ENCODE data around the gene DAP3.
"Not testable (repeated sequence)": the region's sequence is repeated elsewhere in the genome, so short reads cannot be mapped to it uniquely, and the experiment has no call there.

DAP3 gene

DNA sequence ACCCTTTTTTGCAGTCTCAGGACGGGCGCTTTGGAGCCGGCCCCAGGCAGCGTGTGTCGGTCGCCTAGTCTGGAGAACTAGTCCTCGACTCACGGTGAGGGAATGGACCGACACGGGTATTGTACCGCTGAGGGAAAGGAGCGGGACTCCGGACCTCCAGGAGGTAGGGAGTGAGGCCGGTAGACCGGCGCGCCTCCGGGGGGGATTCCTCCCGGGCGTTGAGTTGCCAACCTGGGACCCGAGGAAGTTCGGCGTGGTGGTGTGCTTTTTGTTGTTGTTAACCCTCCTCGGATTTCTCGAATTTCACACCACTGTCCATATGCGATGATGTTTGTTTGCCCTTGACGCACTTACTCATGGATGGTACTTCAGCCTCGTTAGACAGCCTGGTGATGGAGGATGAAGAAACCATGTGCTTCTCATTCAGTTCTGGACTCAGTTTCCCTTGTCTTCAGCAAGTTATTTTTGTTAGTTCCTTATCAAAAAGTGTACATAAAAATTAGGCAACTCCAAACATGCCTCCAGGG is at the start of gene DAP3:
TSS of gene DAP3 (plus strand) at position 11 of the 527 bp plus-strand sequence. CDS start 20,689 bp downstream, outside the sequence.
- peak within 1 kb of the TSS; percentile 68 for H3K4me3 ChIP-seq (ENCODE audit: low read depth, low read length)
- DNase-seq (ENCODE audit: low read depth): peak; percentile 49

DNA sequence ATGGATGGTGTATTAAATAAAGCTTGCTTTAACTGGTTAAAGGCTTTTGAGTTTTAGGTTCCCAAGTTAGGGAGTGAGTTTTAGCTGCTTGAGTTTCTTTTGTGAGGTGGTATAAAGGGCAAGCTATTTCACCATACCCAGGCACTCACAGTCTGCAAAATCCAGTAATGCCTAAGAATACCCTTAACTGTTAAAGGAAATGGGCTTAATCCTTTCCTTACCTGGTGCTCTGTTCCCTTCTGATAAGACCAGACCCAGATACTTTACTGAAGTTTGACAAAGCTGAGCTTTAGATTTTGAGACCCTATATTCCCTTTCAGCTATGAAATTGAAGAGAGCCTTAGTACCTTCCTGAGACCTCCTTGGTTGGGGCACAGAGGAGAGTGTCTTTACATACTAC is 48.5 kb upstream of the DAP3 start:
- DNase-seq (ENCODE audit: low read depth): no peak
- no peak overlapping the region for H3K4me3 ChIP-seq (ENCODE audit: low read depth, low read length)
- TF ChIP-seq, protein P1, sequence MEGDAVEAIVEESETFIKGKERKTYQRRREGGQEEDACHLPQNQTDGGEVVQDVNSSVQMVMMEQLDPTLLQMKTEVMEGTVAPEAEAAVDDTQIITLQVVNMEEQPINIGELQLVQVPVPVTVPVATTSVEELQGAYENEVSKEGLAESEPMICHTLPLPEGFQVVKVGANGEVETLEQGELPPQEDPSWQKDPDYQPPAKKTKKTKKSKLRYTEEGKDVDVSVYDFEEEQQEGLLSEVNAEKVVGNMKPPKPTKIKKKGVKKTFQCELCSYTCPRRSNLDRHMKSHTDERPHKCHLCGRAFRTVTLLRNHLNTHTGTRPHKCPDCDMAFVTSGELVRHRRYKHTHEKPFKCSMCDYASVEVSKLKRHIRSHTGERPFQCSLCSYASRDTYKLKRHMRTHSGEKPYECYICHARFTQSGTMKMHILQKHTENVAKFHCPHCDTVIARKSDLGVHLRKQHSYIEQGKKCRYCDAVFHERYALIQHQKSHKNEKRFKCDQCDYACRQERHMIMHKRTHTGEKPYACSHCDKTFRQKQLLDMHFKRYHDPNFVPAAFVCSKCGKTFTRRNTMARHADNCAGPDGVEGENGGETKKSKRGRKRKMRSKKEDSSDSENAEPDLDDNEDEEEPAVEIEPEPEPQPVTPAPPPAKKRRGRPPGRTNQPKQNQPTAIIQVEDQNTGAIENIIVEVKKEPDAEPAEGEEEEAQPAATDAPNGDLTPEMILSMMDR (IDR thresholded peaks at IDR 0.05; ENCODE audit: low read depth, low read length, missing control alignments): no peak

DNA sequence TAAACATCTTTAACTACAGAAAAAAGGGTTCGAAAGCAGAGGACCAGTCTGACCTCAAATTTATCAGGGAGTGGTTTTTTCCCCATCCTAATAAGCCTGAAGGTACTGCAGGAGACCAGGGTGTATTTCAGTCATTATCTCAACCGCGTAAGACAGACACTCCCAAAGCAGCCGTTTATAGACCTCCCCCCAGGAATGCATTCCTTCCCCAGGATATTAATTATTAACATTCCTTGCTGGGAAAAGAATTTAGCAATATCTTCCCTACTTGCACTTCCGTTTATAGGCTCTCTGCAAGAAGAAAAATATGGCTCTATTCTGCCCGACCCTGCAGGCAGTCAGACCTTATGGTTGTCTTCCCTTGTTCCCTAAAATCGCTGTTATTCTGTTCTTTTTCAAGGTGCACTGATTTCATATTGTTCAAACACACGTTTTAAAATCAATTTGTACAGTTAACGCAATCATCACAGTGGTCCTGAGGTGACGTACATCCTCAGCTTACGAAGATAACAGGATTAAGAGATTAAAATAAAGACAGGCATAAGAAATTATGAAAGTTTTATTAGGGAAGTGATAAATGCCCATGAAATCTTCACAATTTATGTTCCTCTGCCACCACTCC is 46.2 kb upstream of the DAP3 start:
- DNase-seq (ENCODE audit: low read depth); H3K4me3 ChIP-seq (ENCODE audit: low read depth, low read length): not testable (repeated sequence)

DNA sequence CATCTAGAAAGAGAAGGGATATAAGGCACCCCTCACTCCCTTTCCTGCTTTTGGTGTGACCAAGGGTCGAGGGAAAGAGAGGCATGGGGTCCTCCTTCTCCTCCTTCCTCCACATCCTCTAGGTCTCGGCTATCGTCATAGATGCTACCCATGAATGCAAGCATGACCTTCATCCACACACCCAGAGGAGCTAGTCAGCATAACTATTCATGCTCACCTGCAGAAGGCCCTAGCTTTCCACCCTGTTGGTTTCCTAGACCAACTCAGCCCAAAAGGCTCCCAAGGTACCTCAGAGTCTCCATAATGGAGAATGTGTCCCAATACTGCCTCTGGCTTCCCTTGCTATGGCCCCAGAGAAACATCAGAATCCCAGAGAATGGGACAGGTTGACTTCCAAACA is 45.7 kb upstream of the DAP3 start:
- DNase-seq (ENCODE audit: low read depth): no peak
- TF ChIP-seq, protein P1 (IDR thresholded peaks at IDR 0.05; ENCODE audit: low read depth, low read length, missing control alignments): no peak
- no peak overlapping the region for H3K4me3 ChIP-seq (ENCODE audit: low read depth, low read length)

DNA sequence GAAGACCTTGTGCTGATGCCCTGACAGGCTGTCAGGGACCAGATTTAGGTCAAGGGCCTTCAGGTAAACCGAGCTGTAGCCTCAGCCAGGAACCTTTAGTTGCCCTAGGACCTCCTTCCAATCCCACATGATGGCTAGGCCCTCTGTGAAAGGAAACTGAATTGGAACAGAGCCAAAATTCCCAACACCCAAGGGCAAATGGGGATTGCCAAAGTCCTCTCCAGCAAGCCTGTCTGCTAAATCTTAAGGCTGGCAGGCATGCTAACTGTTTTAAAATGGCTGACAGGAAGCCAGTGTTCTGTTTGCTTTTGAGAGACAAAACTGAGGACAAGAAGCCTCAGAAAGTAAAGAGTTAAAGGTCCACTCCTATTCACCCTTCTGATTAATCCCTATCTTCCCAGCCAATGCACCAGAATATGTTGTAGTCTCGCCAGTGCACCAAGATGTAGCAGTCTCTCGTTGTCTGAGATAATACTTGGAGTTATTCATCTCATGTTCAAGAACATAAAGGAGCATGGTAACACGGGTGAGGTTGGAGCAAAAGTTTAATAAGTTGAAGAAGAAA is 43.8 kb upstream of the DAP3 start:
- TF ChIP-seq, protein P1 (IDR thresholded peaks at IDR 0.05; ENCODE audit: low read depth, low read length, missing control alignments): no peak
- no peak for DNase-seq (ENCODE audit: low read depth)
- H3K4me3 ChIP-seq (ENCODE audit: low read depth, low read length): no peak overlapping the region

DNA sequence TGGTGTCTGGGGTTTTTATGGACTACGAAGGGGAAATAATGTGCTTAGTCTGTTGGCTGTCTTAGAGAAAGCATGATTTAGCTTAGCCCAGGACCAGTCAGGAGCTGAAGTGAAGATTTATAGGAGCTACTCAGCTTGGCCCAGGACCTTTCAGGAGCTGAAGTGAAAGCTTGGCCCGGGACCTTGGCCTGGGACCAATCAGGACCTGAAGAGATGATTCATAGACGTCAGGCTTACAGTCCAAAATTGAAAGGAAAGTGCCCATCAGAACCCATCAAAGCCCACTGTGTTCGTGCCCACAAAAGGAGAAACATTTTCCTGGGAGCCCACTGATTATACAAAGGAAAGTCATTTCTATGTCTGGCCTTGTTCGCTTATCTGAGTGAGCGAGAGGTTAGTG is 43.2 kb upstream of the DAP3 start:
- no peak for DNase-seq (ENCODE audit: low read depth)
- no peak overlapping the region for H3K4me3 ChIP-seq (ENCODE audit: low read depth, low read length)
- TF ChIP-seq, protein P1 (IDR thresholded peaks at IDR 0.05; ENCODE audit: low read depth, low read length, missing control alignments): no peak

DNA sequence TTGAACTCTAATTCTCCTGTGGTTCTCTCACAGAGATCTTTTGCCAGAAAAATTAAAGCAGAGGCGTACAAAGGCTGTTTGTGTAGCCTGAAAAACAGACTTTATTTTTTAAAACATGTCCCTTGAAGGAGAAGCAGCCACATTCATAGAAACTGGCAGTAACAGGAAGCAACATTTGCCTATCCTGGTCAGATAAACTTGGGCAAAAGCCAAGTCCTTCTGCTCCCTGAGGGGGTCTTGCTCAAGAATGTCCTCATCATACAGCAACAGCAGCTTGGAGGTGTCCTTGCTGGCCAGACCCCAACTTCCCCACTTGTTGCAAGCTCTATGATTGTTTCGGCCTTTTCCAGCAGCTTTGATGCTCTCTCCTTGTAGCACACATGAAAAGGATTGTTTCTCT is 42.6 kb upstream of the DAP3 start:
- no peak for DNase-seq (ENCODE audit: low read depth)
- TF ChIP-seq, protein P1 (IDR thresholded peaks at IDR 0.05; ENCODE audit: low read depth, low read length, missing control alignments): no peak
- H3K4me3 ChIP-seq (ENCODE audit: low read depth, low read length): no peak overlapping the region

All from GM12864 (cell line).